SK-N-SH (cell line): ENCODE results near the gene YKT6. TPM values are rescaled to one million over a fixed set of nuclear protein-coding genes. Genes with fewer than 3 reads are reported as not detected.

Experiments used
- CTCF ChIA-PET: fragments of 300-600, 350-600 bp; formaldehyde crosslinking; extraction: SDS; loops from one replicate; lab custom pipeline; 2021; lab: Yijun Ruan, JAX
- POLR2A ChIA-PET: fragments of 350-600 bp; sonication (Branson Sonifier 250); formaldehyde crosslinking; extraction: SDS; loops from one replicate; lab custom pipeline; 2020; ENCODE audit warnings: antibody characterized with exemption, inconsistent platforms; lab: Yijun Ruan, JAX
- DNase-seq: peaks from one replicate; pipeline ENCODE4 v3.0.0; 2012
- H2AFZ ChIP-seq: fragments of 200-600 bp; sonication (generic); 2 replicates; pipeline ENCODE4 v1.8.1; 2016; ENCODE audit warnings: antibody characterized with exemption, mild to moderate bottlenecking, low read depth
- H3F3A ChIP-seq: fragments of 200-600 bp; sonication (generic); replicated peaks from 2 replicates; pipeline ENCODE3; 2016; ENCODE audit warnings: antibody characterized with exemption, mild to moderate bottlenecking; ENCODE audit not compliant: insufficient read depth
- H3K27ac ChIP-seq, 2 experiments: fragments of 200-500 bp in 1 of 2; fragments of 200-600 bp in 1 of 2; sonication (Bioruptor generic) in 1 of 2; sonication (generic), shearing (Covaris generic) in 1 of 2; 2 replicates each; pipeline versions ENCODE4 v1.5.1 to v1.6.1; 2014 to 2016; ENCODE audit warnings: low read depth in 2 of 2, inconsistent platforms in 1 of 2, low read length in 1 of 2, mild to moderate bottlenecking in 1 of 2, mixed read lengths in 1 of 2
- H3K27me3 ChIP-seq: fragments of 200-600 bp; sonication (generic), shearing (Covaris generic); 2 replicates; pipeline ENCODE4 v1.6.1; 2016; ENCODE audit warnings: mixed run types; ENCODE audit not compliant: insufficient read depth
- H3K36me3 ChIP-seq, 2 experiments: fragments of 200-500 bp in 1 of 2; fragments of 200-600 bp in 1 of 2; sonication (Bioruptor generic) in 1 of 2; sonication (generic) in 1 of 2; replicated peaks in 1 of 2; 2 replicates each; pipeline versions ENCODE3 to v1.5.1; 2014 to 2016; ENCODE audit warnings: low read length in 1 of 2, mild to moderate bottlenecking in 1 of 2; ENCODE audit not compliant: insufficient read depth in 2 of 2, control insufficient read depth in 1 of 2
- H3K4me1 ChIP-seq, 2 experiments: fragments of 200-500 bp in 1 of 2; fragments of 200-600 bp in 1 of 2; sonication (Bioruptor generic) in 1 of 2; sonication (generic), shearing (Covaris generic) in 1 of 2; 2 replicates each; pipeline versions ENCODE4 v1.5.1 to v1.6.1; 2014 to 2016; ENCODE audit warnings: low read depth in 1 of 2, low read length in 1 of 2, mixed run types in 1 of 2; ENCODE audit not compliant: insufficient read depth in 2 of 2, control insufficient read depth in 1 of 2
- H3K4me2 ChIP-seq: fragments of 200-600 bp; sonication (generic), shearing (Covaris generic); 2 replicates; pipeline ENCODE4 v1.6.1; 2017; ENCODE audit warnings: mixed run types
- H3K4me3 ChIP-seq, 2 experiments: fragments of 200-500 bp in 1 of 2; fragments of 200-600 bp in 1 of 2; sonication (Bioruptor generic) in 1 of 2; sonication (generic), shearing (Covaris generic) in 1 of 2; 2 replicates each; pipeline versions ENCODE4 v1.5.1 to v1.8.1; 2014 to 2016; ENCODE audit warnings: low read depth in 2 of 2, inconsistent platforms in 1 of 2, low read length in 1 of 2, mild to moderate bottlenecking in 1 of 2, mixed read lengths in 1 of 2, moderate library complexity in 1 of 2
- H3K79me2 ChIP-seq: fragments of 200-600 bp; sonication (generic); 2 replicates; pipeline ENCODE4 v1.8.1; 2017; ENCODE audit warnings: mild to moderate bottlenecking; ENCODE audit not compliant: insufficient read depth
- H3K9ac ChIP-seq: fragments of 200-600 bp; sonication (generic); 2 replicates; pipeline ENCODE4 v1.6.1; 2017; ENCODE audit warnings: mixed run types
- H3K9me2 ChIP-seq: fragments of 200-600 bp; sonication (generic); 2 replicates; pipeline ENCODE4 v1.6.1; 2017; ENCODE audit warnings: mixed run types
- H3K9me3 ChIP-seq: fragments of 200-600 bp; sonication (generic); 2 replicates; pipeline ENCODE4 v1.6.1; 2017; ENCODE audit warnings: mixed run types, mild to moderate bottlenecking, moderate library complexity
- H4K20me1 ChIP-seq: fragments of 200-600 bp; sonication (generic); 2 replicates; pipeline ENCODE4 v1.6.1; 2017; ENCODE audit warnings: mild to moderate bottlenecking, mixed run types; ENCODE audit not compliant: insufficient read depth
- CTCF ChIP-seq: fragments of 200-600 bp; sonication (generic); IDR thresholded peaks from 2 replicates; pipeline ENCODE4 v1.6.1; 2017; ENCODE audit warnings: antibody characterized with exemption, mild to moderate bottlenecking, moderate library complexity
- EP300 ChIP-seq, 2 experiments: IDR thresholded peaks; 2 replicates each; pipeline versions ENCODE4 v1.4.0 to v1.6.1; 2012; ENCODE audit warnings: borderline replicate concordance in 1 of 2, low read depth in 1 of 2, low read length in 1 of 2
- FOXJ3 ChIP-seq: sonication (generic); formaldehyde crosslinking; IDR thresholded peaks from 2 replicates; pipeline ENCODE4 v1.5.1; 2020; ENCODE audit warnings: mild to moderate bottlenecking, missing genetic modification reagents
- GATA2 ChIP-seq: sonication (generic); formaldehyde crosslinking; IDR thresholded peaks from 2 replicates; pipeline ENCODE4 v1.5.0; 2020; ENCODE audit warnings: mild to moderate bottlenecking, missing genetic modification reagents
- IRF3 ChIP-seq: fragments of 150-350 bp; IDR thresholded peaks from 2 replicates; pipeline ENCODE4 v1.6.1; 2016; ENCODE audit warnings: mild to moderate bottlenecking, low read depth, low read length
- JUND ChIP-seq: IDR thresholded peaks from 2 replicates; pipeline ENCODE4 v1.4.0; 2012
- MAX ChIP-seq: IDR thresholded peaks from 2 replicates; pipeline ENCODE4 v1.4.0; 2012; ENCODE audit warnings: low read depth
- MEF2A ChIP-seq: IDR thresholded peaks from 2 replicates; pipeline ENCODE4 v1.4.0; 2012; ENCODE audit warnings: low read depth, borderline replicate concordance
- MXI1 ChIP-seq: IDR thresholded peaks from 2 replicates; pipeline ENCODE4 v1.6.1; 2012; ENCODE audit warnings: mild to moderate bottlenecking, low read depth, low read length, improper control_type of control experiment
- NRF1 ChIP-seq: IDR thresholded peaks from 2 replicates; pipeline ENCODE4 v1.6.1; 2012; ENCODE audit warnings: low read depth, mild to moderate bottlenecking, low read length
- POLR2AphosphoS5 ChIP-seq: IDR thresholded peaks from 2 replicates; pipeline ENCODE4 v1.6.1; 2012; ENCODE audit warnings: low read depth, low read length
- RAD21 ChIP-seq: IDR thresholded peaks from 2 replicates; pipeline ENCODE4 v1.6.1; 2012; ENCODE audit warnings: mild to moderate bottlenecking, low read length
- RCOR1 ChIP-seq: fragments of 150-350 bp; IDR thresholded peaks from 2 replicates; pipeline ENCODE4 v1.6.1; 2017; ENCODE audit warnings: antibody characterized with exemption, low read length
- RFX5 ChIP-seq: IDR thresholded peaks from 2 replicates; pipeline ENCODE4 v1.6.1; 2012; ENCODE audit warnings: mild to moderate bottlenecking, improper control_type of control experiment, low read length
- RXRA ChIP-seq: IDR thresholded peaks from 2 replicates; pipeline ENCODE4 v1.4.0; 2012; ENCODE audit warnings: low read depth, mild to moderate bottlenecking, borderline replicate concordance
- SIN3A ChIP-seq: IDR thresholded peaks from 2 replicates; pipeline ENCODE4 v1.6.1; 2012; ENCODE audit warnings: low read depth, mild to moderate bottlenecking, low read length, moderate library complexity, borderline replicate concordance
- TAF1 ChIP-seq: IDR thresholded peaks from 2 replicates; pipeline ENCODE4 v1.6.1; 2012; ENCODE audit warnings: low read depth, mild to moderate bottlenecking, low read length, moderate library complexity, borderline replicate concordance
- TEAD4 ChIP-seq: IDR thresholded peaks from 2 replicates; pipeline ENCODE4 v1.4.0; 2012; ENCODE audit warnings: mild to moderate bottlenecking, borderline replicate concordance; ENCODE audit not compliant: insufficient read depth
- YY1 ChIP-seq: IDR thresholded peaks from 2 replicates; pipeline ENCODE4 v1.4.0; 2012; ENCODE audit warnings: low read depth, mild to moderate bottlenecking
- WGBS: methylation state at CpG from one replicate; pipeline ENCODE4 v1.1.6; 2017; ENCODE audit warnings: low lambda C conversion rate; 5-methylcytosine and 5-hydroxymethylcytosine counted together
- polyA plus RNA-seq, 3 experiments: library from polyadenylated mRNA; depleted of rRNA; stranded (reverse); fragments of >200 nt; gene quantifications; 2 replicates each; pipeline ENCODE4 v1.2.3, GENCODE V29; 2012
- TF ChIP-seq, protein P1 (sequence below): IDR thresholded peaks from 2 replicates; pipeline ENCODE4 v1.6.1; 2012; ENCODE audit warnings: mild to moderate bottlenecking, low read depth, low read length, moderate library complexity

The YKT6 gene
- polyA plus RNA-seq, 1 of the 3 experiments (the other 2 are of a cell fraction), result 170 TPM

GRCh38 chr7:44182827-44183226, 18.0 kb upstream of the YKT6 start:
- H3F3A ChIP-seq, result peaks cover 4% of the 10 kb centered on the region
- ChIA-PET CTCF (interaction anchor here (0.8 to 1.4 kb wide), 3 partner anchors 14 to 110 kb away, joined by 3 to 11 read pairs (median 5); no protein-coding TSS in a partner anchor), POLR2A (no interaction called here)
- H3K27me3 ChIP-seq, result no peaks in the 10 kb centered on the region
- no peak overlapping the region for H3K9ac ChIP-seq
- no peak overlapping the region for H3K4me3 ChIP-seq
- H3K4me2 ChIP-seq, result no peak overlapping the region
- no peak for TF ChIP-seq MEF2A
- no peak for TF ChIP-seq FOXJ3
- TF ChIP-seq TAF1, result no peak
- TF ChIP-seq RAD21, result no peak
- TF ChIP-seq MXI1, result no peak
- TF ChIP-seq EP300 (IDR thresholded peaks at IDR 0.05; ENCODE audit: borderline replicate concordance in 1 of 2, low read depth in 1 of 2, low read length in 1 of 2), result no peak
- TF ChIP-seq GATA2 (CRISPR knock-in tag), result no peak
- no peak for TF ChIP-seq POLR2AphosphoS5
- no peak for TF ChIP-seq IRF3
- no peak for TF ChIP-seq RFX5
- TF ChIP-seq YY1, result no peak
- no peak for TF ChIP-seq RXRA
- TF ChIP-seq JUND, result no peak
- no peak for TF ChIP-seq TEAD4
- no peak for TF ChIP-seq MAX
- H3K27ac ChIP-seq, result no peak overlapping the region
- H3K36me3 ChIP-seq, result no peaks in the 10 kb centered on the region
- WGBS, result 53% methylated on average over 5 of the region's 5 CpGs
- peaks cover 3 to 16% of the 10 kb centered on the region in 2 experiments; a peak in 3 of 4 replicates for H3K4me1 ChIP-seq
- H3K9me2 ChIP-seq, result no peaks in the 10 kb centered on the region
- H3K79me2 ChIP-seq, result no peaks in the 10 kb centered on the region
- H4K20me1 ChIP-seq, result no peaks in the 10 kb centered on the region
- no peaks in the 10 kb centered on the region for H3K9me3 ChIP-seq
- DNase-seq, result no peak
- no peak overlapping the region for H2AFZ ChIP-seq

DNA sequence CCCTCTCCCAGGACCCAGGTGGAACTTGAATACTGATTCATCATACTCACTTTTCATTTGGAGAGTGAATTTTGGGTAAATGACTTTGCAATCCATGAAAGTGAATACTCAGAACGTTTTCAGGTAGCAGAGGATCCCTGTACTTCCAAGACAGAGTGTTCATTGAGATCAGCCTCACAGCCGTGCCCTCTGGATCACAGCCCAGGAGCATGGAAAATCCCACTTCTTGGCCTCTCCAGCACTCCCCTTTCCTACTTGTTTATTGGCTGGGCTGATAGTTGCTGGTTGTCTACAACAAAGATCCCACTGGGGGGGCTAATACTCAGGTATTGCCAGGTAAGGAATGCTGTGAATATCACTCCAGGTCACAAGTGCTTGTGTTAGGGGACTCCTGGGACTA, 17.4 kb upstream of the YKT6 start:
- POLR2A ChIA-PET, result no interaction called here

More for the DNA sequence above, 17.4 kb upstream of the YKT6 start:
- Histone ChIP-seq H3K36me3 (no peaks in the 10 kb centered on the region), H3K9me2 (no peaks in the 10 kb centered on the region), H3K79me2 (no peaks in the 10 kb centered on the region), H3F3A (peaks cover 4% of the 10 kb centered on the region), H3K4me1 (peaks cover 0 to 11% of the 10 kb centered on the region in 2 experiments; a peak in 2 of 4 replicates), H2AFZ (no peak overlapping the region), H3K4me3 (no peak overlapping the region), H3K9me3 (no peaks in the 10 kb centered on the region), H3K4me2 (no peak overlapping the region), H3K27me3 (no peaks in the 10 kb centered on the region), H3K27ac (no peak overlapping the region), H3K9ac (no peak overlapping the region), H4K20me1 (no peaks in the 10 kb centered on the region)
- WGBS, result 23% methylated on average over 2 of the region's 2 CpGs
- CTCF ChIA-PET, result interaction anchor here (0.8 to 1.4 kb wide), 3 partner anchors 13 to 111 kb away, joined by 3 to 11 read pairs (median 5); no protein-coding TSS in a partner anchor
- TF ChIP-seq GATA2 (CRISPR knock-in tag) (no peak), CTCF (no peak), RCOR1 (no peak), SIN3A (no peak), MXI1 (no peak), MEF2A (no peak), POLR2AphosphoS5 (no peak), NRF1 (no peak)
- TF ChIP-seq, protein P1, sequence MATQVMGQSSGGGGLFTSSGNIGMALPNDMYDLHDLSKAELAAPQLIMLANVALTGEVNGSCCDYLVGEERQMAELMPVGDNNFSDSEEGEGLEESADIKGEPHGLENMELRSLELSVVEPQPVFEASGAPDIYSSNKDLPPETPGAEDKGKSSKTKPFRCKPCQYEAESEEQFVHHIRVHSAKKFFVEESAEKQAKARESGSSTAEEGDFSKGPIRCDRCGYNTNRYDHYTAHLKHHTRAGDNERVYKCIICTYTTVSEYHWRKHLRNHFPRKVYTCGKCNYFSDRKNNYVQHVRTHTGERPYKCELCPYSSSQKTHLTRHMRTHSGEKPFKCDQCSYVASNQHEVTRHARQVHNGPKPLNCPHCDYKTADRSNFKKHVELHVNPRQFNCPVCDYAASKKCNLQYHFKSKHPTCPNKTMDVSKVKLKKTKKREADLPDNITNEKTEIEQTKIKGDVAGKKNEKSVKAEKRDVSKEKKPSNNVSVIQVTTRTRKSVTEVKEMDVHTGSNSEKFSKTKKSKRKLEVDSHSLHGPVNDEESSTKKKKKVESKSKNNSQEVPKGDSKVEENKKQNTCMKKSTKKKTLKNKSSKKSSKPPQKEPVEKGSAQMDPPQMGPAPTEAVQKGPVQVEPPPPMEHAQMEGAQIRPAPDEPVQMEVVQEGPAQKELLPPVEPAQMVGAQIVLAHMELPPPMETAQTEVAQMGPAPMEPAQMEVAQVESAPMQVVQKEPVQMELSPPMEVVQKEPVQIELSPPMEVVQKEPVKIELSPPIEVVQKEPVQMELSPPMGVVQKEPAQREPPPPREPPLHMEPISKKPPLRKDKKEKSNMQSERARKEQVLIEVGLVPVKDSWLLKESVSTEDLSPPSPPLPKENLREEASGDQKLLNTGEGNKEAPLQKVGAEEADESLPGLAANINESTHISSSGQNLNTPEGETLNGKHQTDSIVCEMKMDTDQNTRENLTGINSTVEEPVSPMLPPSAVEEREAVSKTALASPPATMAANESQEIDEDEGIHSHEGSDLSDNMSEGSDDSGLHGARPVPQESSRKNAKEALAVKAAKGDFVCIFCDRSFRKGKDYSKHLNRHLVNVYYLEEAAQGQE, result no peak
- no peak for DNase-seq
